Measurements from ENCODE around the gene SOWAHA.

GRCh38 chr5:132817011-132817410, 3.9 kb downstream of the SOWAHA start:
- TF ChIP-seq CTCF (IDR thresholded peaks at IDR 0.05) (no peak), POLR2A (IDR thresholded peaks at IDR 0.05) (no peak)

Measured in heart left ventricle (tissue), 13 donors.